HepG2 (cell line): Measurements from ENCODE around the gene CBX6. TPM values are rescaled to one million over a fixed set of nuclear protein-coding genes. Genes with fewer than 3 reads are reported as not detected.

Source experiments
- ADNP ChIP-seq: sonication (generic); formaldehyde crosslinking; IDR thresholded peaks from 2 replicates; pipeline ENCODE4 v1.4.0; 2020; ENCODE audit warnings: missing genetic modification reagents
- ASH2L ChIP-seq: fragments of 300-600, 200-600 bp; sonication (generic); IDR thresholded peaks from 2 replicates; pipeline ENCODE4 v1.7.0; 2017; ENCODE audit warnings: low read depth, mild to moderate bottlenecking, moderate library complexity, mixed read lengths, low read length; ENCODE audit not compliant: insufficient read length
- FOXP1 ChIP-seq, 2 experiments: fragments of 450-650 bp in 1 of 2; IDR thresholded peaks; 2 replicates each; pipeline ENCODE4 v1.6.1; 2017 to 2018; ENCODE audit warnings: antibody characterized with exemption in 1 of 2
- GABPA ChIP-seq, 2 experiments: IDR thresholded peaks; 2 replicates each; pipeline ENCODE4 v1.6.1; 2011 to 2016; ENCODE audit warnings: low read depth in 2 of 2, low read length in 1 of 2, missing biosample characterization in 1 of 2, missing genetic modification characterization in 1 of 2
- HDAC1 ChIP-seq: sonication (generic); formaldehyde crosslinking; IDR thresholded peaks from 2 replicates; pipeline ENCODE4 v1.5.1; 2020; ENCODE audit warnings: mild to moderate bottlenecking, missing genetic modification reagents
- HMGXB4 ChIP-seq, 2 experiments: sonication (generic) in 1 of 2; formaldehyde crosslinking in 1 of 2; IDR thresholded peaks; 2 replicates each; pipeline versions ENCODE4 v1.4.0 to v1.6.1; 2018 to 2020; ENCODE audit warnings: missing genetic modification reagents in 2 of 2, borderline replicate concordance in 1 of 2, low read depth in 1 of 2, mild to moderate bottlenecking in 1 of 2, missing biosample characterization in 1 of 2
- JUN ChIP-seq: sonication (generic); formaldehyde crosslinking; IDR thresholded peaks from 2 replicates; pipeline ENCODE4 v1.4.0; 2020; ENCODE audit warnings: mild to moderate bottlenecking, missing genetic modification reagents
- KMT2A ChIP-seq: sonication (generic); formaldehyde crosslinking; IDR thresholded peaks from 2 replicates; pipeline ENCODE4 v1.4.0; 2020; ENCODE audit warnings: missing genetic modification reagents
- MAZ ChIP-seq, 2 experiments: sonication (generic) in 1 of 2; formaldehyde crosslinking in 1 of 2; IDR thresholded peaks; 2 replicates each; pipeline versions ENCODE4 v1.5.0 to v1.6.1; 2012 to 2020; ENCODE audit warnings: low read depth in 2 of 2, mild to moderate bottlenecking in 2 of 2, borderline replicate concordance in 1 of 2, improper control_type of control experiment in 1 of 2, low read length in 1 of 2, missing genetic modification reagents in 1 of 2, moderate library complexity in 1 of 2
- MED1 ChIP-seq: sonication (generic); formaldehyde crosslinking; IDR thresholded peaks from 2 replicates; pipeline ENCODE4 v1.4.0; 2020; ENCODE audit warnings: missing genetic modification reagents
- MIXL1 ChIP-seq: IDR thresholded peaks from 2 replicates; pipeline ENCODE4 v1.6.1; 2016
- PAWR ChIP-seq: sonication (generic); formaldehyde crosslinking; IDR thresholded peaks from 2 replicates; pipeline ENCODE4 v1.4.0; 2020; ENCODE audit warnings: missing genetic modification reagents, mild to moderate bottlenecking, borderline replicate concordance
- RAD21 ChIP-seq: fragments of 450-650 bp; formaldehyde crosslinking; IDR thresholded peaks from 2 replicates; pipeline ENCODE4 v1.5.0; 2020; ENCODE audit warnings: mild to moderate bottlenecking
- RXRB ChIP-seq: IDR thresholded peaks from 2 replicates; pipeline ENCODE4 v1.6.1; 2016; ENCODE audit warnings: borderline replicate concordance, missing genetic modification reagents, missing compliant biosample characterization
- SALL1 ChIP-seq: sonication (generic); formaldehyde crosslinking; IDR thresholded peaks from 2 replicates; pipeline ENCODE4 v1.8.0; 2022; ENCODE audit warnings: mild to moderate bottlenecking, missing genetic modification reagents
- SAP130 ChIP-seq: IDR thresholded peaks from 2 replicates; pipeline ENCODE4 v1.6.1; 2016; ENCODE audit warnings: low read depth
- SIN3A ChIP-seq: IDR thresholded peaks from 2 replicates; pipeline ENCODE4 v1.6.1; 2011; ENCODE audit warnings: low read depth, mild to moderate bottlenecking, control low read depth, low read length, borderline replicate concordance
- THAP11 ChIP-seq: IDR thresholded peaks from 2 replicates; pipeline ENCODE4 v1.6.1; 2016; ENCODE audit warnings: missing biosample characterization, missing genetic modification reagents
- YEATS2 ChIP-seq: sonication (generic); formaldehyde crosslinking; IDR thresholded peaks from 2 replicates; pipeline ENCODE4 v1.4.0; 2020; ENCODE audit warnings: missing genetic modification reagents, borderline replicate concordance
- ZBTB14 ChIP-seq: sonication (generic); formaldehyde crosslinking; IDR thresholded peaks from 2 replicates; pipeline ENCODE4 v1.4.0; 2020; ENCODE audit warnings: missing genetic modification reagents
- ZC3H4 ChIP-seq: sonication (generic); formaldehyde crosslinking; IDR thresholded peaks from 2 replicates; pipeline ENCODE4 v1.4.0; 2020; ENCODE audit warnings: missing genetic modification reagents, borderline replicate concordance
- ZEB1 ChIP-seq: IDR thresholded peaks from 2 replicates; pipeline ENCODE4 v1.6.1; 2012; ENCODE audit warnings: mild to moderate bottlenecking, low read depth, inconsistent platforms; ENCODE audit not compliant: insufficient replicate concordance
- ZFX ChIP-seq: sonication (generic); formaldehyde crosslinking; IDR thresholded peaks from 2 replicates; pipeline ENCODE4 v1.4.0; 2020; ENCODE audit warnings: mild to moderate bottlenecking, low read depth, missing genetic modification reagents, moderate library complexity
- ZKSCAN8 ChIP-seq: IDR thresholded peaks from 2 replicates; pipeline ENCODE4 v1.6.1; 2016; ENCODE audit warnings: borderline replicate concordance, missing genetic modification reagents, missing compliant biosample characterization
- ZNF225 ChIP-seq: sonication (generic); formaldehyde crosslinking; IDR thresholded peaks from 2 replicates; pipeline ENCODE4 v1.4.0; 2020; ENCODE audit warnings: mild to moderate bottlenecking, missing genetic modification reagents
- ZNF331 ChIP-seq: sonication (generic); formaldehyde crosslinking; IDR thresholded peaks from 2 replicates; pipeline ENCODE4 v1.4.0; 2020; ENCODE audit warnings: missing genetic modification reagents
- ZNF33A ChIP-seq: sonication (generic); formaldehyde crosslinking; IDR thresholded peaks from 2 replicates; pipeline ENCODE4 v1.5.1; 2020; ENCODE audit warnings: missing genetic modification reagents, mild to moderate bottlenecking, moderate library complexity, borderline replicate concordance
- ZNF709 ChIP-seq: sonication (generic); formaldehyde crosslinking; IDR thresholded peaks from 2 replicates; pipeline ENCODE4 v1.5.0; 2020; ENCODE audit warnings: mild to moderate bottlenecking, missing genetic modification reagents
- ZNF768 ChIP-seq: sonication (generic); formaldehyde crosslinking; IDR thresholded peaks from 2 replicates; pipeline ENCODE4 v1.4.0; 2020; ENCODE audit warnings: missing genetic modification reagents
- ZNF777 ChIP-seq: sonication (generic); formaldehyde crosslinking; IDR thresholded peaks from 2 replicates; pipeline ENCODE4 v1.4.0; 2020; ENCODE audit warnings: missing genetic modification reagents
- polyA plus RNA-seq, 8 experiments: library from polyadenylated mRNA; depleted of rRNA in 3 of 8; stranded (reverse) in 7 of 8; unstranded in 1 of 8; fragments of >200 nt; fragmentation: Illumina TruSeq in 4 of 8; extraction: Trizol in 4 of 8; gene quantifications; 2 replicates each; pipeline versions ENCODE4 v1.2.1 to v1.2.3, GENCODE V29; 2011 to 2016; ENCODE audit warnings: low read depth in 4 of 8, missing spikeins in 1 of 8, mixed read lengths in 1 of 8; ENCODE audit not compliant: insufficient read depth in 1 of 8
- total RNA-seq, 5 experiments: library from RNA; depleted of rRNA; stranded (reverse); fragments of >200 nt; fragmentation: Illumina TruSeq; extraction: Trizol; gene quantifications; 2 replicates each; pipeline ENCODE4 v1.2.3, GENCODE V29; 2016; ENCODE audit warnings: low read depth in 1 of 5

CBX6 gene
- total and polyA plus RNA-seq, 2 of the 13 experiments (the other 11 are each of a cell fraction or from before 2014, with no cell fraction given), result 1.7 to 6.5 TPM

GRCh38 chr22:38843201-38843656 is 28.8 kb downstream of the CBX6 start (continued):
- TF ChIP-seq ZNF33A (CRISPR knock-in tag) (no peak), ZNF777 (peak; percentile 100), YEATS2 (CRISPR knock-in tag) (no peak), RAD21 (CRISPR knock-in tag) (peak; percentile 82), ASH2L (no peak), ZNF331 (CRISPR knock-in tag) (0 out of 2 replicates have a peak, but pooled peaks have one; percentile 33), ZEB1 (no peak), ZFX (CRISPR knock-in tag) (peak; percentile 77), SALL1 (CRISPR knock-in tag) (peak; percentile 49; the same call in 1 of the 2 replicates), MAZ (IDR thresholded peaks at IDR 0.05; ENCODE audit: borderline replicate concordance, low read depth, low read length) (no peak), MAZ (CRISPR knock-in tag; IDR thresholded peaks at IDR 0.05; ENCODE audit: low read depth) (no peak; the same call in 1 of the 2 replicates), FOXP1 (IDR thresholded peaks at IDR 0.05) (no peak), FOXP1 (CRISPR knock-in tag; IDR thresholded peaks at IDR 0.05) (no peak), THAP11 (CRISPR knock-in tag) (peak; percentile 26; the same call in 1 of the 2 replicates), KMT2A (CRISPR knock-in tag) (peak; percentile 47; the same call in 1 of the 2 replicates), SAP130 (CRISPR knock-in tag) (peak; percentile 60), ZBTB14 (CRISPR knock-in tag) (peak; percentile 82), ZNF225 (no peak), ZKSCAN8 (CRISPR knock-in tag) (no peak), GABPA (IDR thresholded peaks at IDR 0.05; ENCODE audit: low read depth, low read length) (no peak), GABPA (CRISPR knock-in tag; IDR thresholded peaks at IDR 0.05; ENCODE audit: low read depth) (no peak), PAWR (CRISPR knock-in tag) (no peak), ZC3H4 (CRISPR knock-in tag) (no peak), HDAC1 (CRISPR knock-in tag) (peak; percentile 32; the same call in 1 of the 2 replicates), JUN (CRISPR knock-in tag) (no peak), ZNF768 (CRISPR knock-in tag) (peak; percentile 60; the same call in 1 of the 2 replicates), HMGXB4 (CRISPR knock-in tag; IDR thresholded peaks at IDR 0.05; ENCODE audit: borderline replicate concordance in 1 of 2, low read depth in 1 of 2) (peak in 1 of 2 experiments; percentile 75; a peak in 2 of 4 replicates), SIN3A (peak; percentile 36; the same call in 1 of the 2 replicates), RXRB (CRISPR knock-in tag) (0 out of 2 replicates have a peak, but pooled peaks have one; percentile 19), ZNF709 (CRISPR knock-in tag) (no peak), ADNP (CRISPR knock-in tag) (peak; percentile 8; the same call in 1 of the 2 replicates), MIXL1 (CRISPR knock-in tag) (no peak), MED1 (CRISPR knock-in tag) (peak; percentile 47; the same call in 1 of the 2 replicates)
